ENCODE measurements around the gene RUSC1. TPM values are rescaled to one million over a fixed set of nuclear protein-coding genes. Genes with fewer than 3 reads are reported as not detected.

The RUSC1 gene
- total and polyA plus RNA-seq, 2 of the 8 experiments (the other 6 are each of a cell fraction or from before 2014, with no cell fraction given): 54.6 to 90.4 TPM

DNA sequence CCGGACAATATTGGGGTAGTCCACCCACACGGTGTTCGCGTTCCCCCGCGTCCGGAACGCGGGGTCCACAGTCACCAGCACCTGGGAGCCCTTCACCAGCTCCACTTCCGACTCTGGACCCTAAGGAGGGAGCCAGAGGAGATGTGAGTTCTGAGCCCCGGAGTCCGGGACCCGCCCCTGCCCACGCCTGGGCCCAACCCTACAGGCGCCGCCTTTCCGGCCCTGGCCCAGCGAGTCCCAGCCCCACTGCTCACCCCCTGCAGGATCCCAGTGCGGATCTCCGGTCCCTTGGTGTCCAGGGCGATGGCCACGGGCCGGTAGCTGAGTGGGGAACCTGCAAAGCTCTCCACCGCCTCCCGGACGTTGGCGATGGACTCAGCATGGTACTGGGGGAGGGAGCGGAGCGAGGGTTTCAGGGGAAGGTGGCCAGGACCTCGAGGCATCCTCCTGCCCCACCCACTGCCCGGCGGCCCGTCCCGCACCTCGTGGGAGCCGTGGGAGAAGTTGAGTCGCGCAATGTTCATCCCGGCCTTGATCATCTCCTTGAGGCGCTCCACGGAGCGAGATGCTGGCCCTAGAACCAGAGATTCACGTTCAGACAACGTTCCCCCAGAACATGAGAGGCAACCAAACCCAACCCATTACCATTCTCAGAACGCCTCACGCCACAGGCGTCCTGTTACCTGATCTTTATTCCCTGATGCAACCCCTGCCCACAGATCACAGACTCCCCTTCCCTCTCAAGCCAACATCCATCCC, 25.3 kb upstream of the RUSC1 start:
- peak in 1 of 2 experiments; percentile 87 for DNase-seq (ENCODE audit: low read depth in 1 of 2, low spot score in 2 of 2)
- TF ChIP-seq, protein P1, sequence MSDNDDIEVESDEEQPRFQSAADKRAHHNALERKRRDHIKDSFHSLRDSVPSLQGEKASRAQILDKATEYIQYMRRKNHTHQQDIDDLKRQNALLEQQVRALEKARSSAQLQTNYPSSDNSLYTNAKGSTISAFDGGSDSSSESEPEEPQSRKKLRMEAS (IDR thresholded peaks at IDR 0.05): peak; percentile 71
- TF ChIP-seq KDM5A (IDR thresholded peaks at IDR 0.05; ENCODE audit: low read length) (no peak), SIX5 (IDR thresholded peaks at IDR 0.05; ENCODE audit: low read depth, low read length) (no peak), JUND (IDR thresholded peaks at IDR 0.05; ENCODE audit: low read length) (no peak), RXRA (IDR thresholded peaks at IDR 0.05; ENCODE audit: insufficient read depth, low read depth, low read length) (no peak), RBBP5 (IDR thresholded peaks at IDR 0.05; ENCODE audit: borderline replicate concordance, low read depth, low read length) (peak; percentile 89), SUZ12 (IDR thresholded peaks at IDR 0.05; ENCODE audit: low read length) (no peak; the same call in 1 of the 2 replicates), BCL11A (IDR thresholded peaks at IDR 0.05; ENCODE audit: low read depth in 2 of 2, low read length in 2 of 2) (no peak), CBX8 (IDR thresholded peaks at IDR 0.05; ENCODE audit: borderline replicate concordance, low read depth, low read length) (no peak)
- TF ChIP-seq, protein P2, sequence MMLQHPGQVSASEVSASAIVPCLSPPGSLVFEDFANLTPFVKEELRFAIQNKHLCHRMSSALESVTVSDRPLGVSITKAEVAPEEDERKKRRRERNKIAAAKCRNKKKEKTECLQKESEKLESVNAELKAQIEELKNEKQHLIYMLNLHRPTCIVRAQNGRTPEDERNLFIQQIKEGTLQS (IDR thresholded peaks at IDR 0.05; ENCODE audit: insufficient read depth, low read depth, low read length): no peak

More for the DNA sequence above, 25.3 kb upstream of the RUSC1 start:
- Histone ChIP-seq H3K79me2 (ENCODE audit: control insufficient read depth in 1 of 2, insufficient read depth in 2 of 2, low read length in 2 of 2) (no peaks in the 10 kb centered on the region), H3K18ac (ENCODE audit: extremely low read depth, low read length) (peak overlapping the region; percentile 95), H2BK120ac (replicated peaks; ENCODE audit: low read depth, low read length) (peak overlapping the region; percentile 4), H4K5ac (ENCODE audit: insufficient read length, low read depth, low read length) (peak overlapping the region; percentile 54), H3K23me2 (ENCODE audit: low read depth, low read length) (peaks cover 5% of the 10 kb centered on the region; the same call in 1 of the 2 replicates), H3K27ac (ENCODE audit: low read depth, low read length) (no peak overlapping the region), H2BK15ac (ENCODE audit: low read length) (peak overlapping the region; percentile 88; the same call in 1 of the 2 replicates), H3K27me3 (replicated peaks in 1 of 4; ENCODE audit: control insufficient read depth in 3 of 4, extremely low read depth in 1 of 4, insufficient read depth in 3 of 4, low read length in 3 of 4) (peaks cover 0 to 23% (median 14%) of the 10 kb centered on the region in 4 experiments; a peak in 5 of 7 replicates), H4K91ac (replicated peaks; ENCODE audit: insufficient read length, low read length) (peak overlapping the region; percentile 97), H2AFZ (ENCODE audit: low read length) (peak overlapping the region; percentile 98), H3K4me3 (ENCODE audit: extremely low read depth in 1 of 4, insufficient read depth in 2 of 4, low read depth in 3 of 4, low read length in 4 of 4) (peak overlapping the region; percentile 52 to 89 (median 84)), H3K14ac (ENCODE audit: insufficient read length) (no peak overlapping the region), H2BK12ac (ENCODE audit: low read depth, low read length) (peak overlapping the region; percentile 93; the same call in 1 of the 2 replicates), H2BK20ac (ENCODE audit: low read length) (0 out of 2 replicates have a peak overlapping the region, but pooled peaks have one; percentile 61), H3K4me1 (replicated peaks in 1 of 4; ENCODE audit: control insufficient read depth in 3 of 4, insufficient read depth in 4 of 4, low read length in 3 of 4) (peaks cover 3 to 23% (median 10%) of the 10 kb centered on the region in 4 experiments; a peak in 6 of 7 replicates), H3K79me1 (ENCODE audit: low read depth, low read length) (no peaks in the 10 kb centered on the region), H3K4ac (replicated peaks; ENCODE audit: insufficient read length, low read depth, low read length) (peak overlapping the region; percentile 13), H2AK5ac (ENCODE audit: low read depth, low read length) (no peak overlapping the region), H3K9me3 (ENCODE audit: insufficient read depth in 2 of 2, low read depth in 1 of 2, low read length in 1 of 2) (no peaks in the 10 kb centered on the region), H2BK5ac (ENCODE audit: low read depth, low read length) (peak overlapping the region; percentile 56; the same call in 1 of the 2 replicates), H4K20me1 (replicated peaks in 1 of 2; ENCODE audit: control insufficient read depth in 1 of 2, insufficient read depth in 2 of 2, low read length in 2 of 2) (no peaks in the 10 kb centered on the region), H3K4me2 (ENCODE audit: insufficient read depth in 1 of 2, low read depth in 2 of 2, low read length in 2 of 2) (peak overlapping the region; percentile 88 to 95), H3K9ac (replicated peaks in 1 of 4; ENCODE audit: extremely low read depth in 1 of 4, low read depth in 3 of 4, low read length in 3 of 4) (peak overlapping the region in 3 of 4 experiments; percentile 25 to 29 (median 26); a peak in 5 of 7 replicates), H4K8ac (ENCODE audit: extremely low read depth, insufficient read depth, low read length) (peak overlapping the region; percentile 88), H3K56ac (replicated peaks; ENCODE audit: insufficient read length, low read depth, low read length) (peak overlapping the region; percentile 9), H3K23ac (ENCODE audit: insufficient read length) (no peak overlapping the region), H3K36me3 (ENCODE audit: control insufficient read depth in 2 of 4, insufficient read depth in 4 of 4, low read length in 3 of 4) (no peaks in the 10 kb centered on the region)
- no peak for FAIRE-seq
- ChIA-PET POLR2A (ENCODE audit: partially characterized antibody) (interaction anchor here (0.6 to 1.7 kb wide), 13 partner anchors 12 to 267 kb away, joined by 3 to 7 read pairs (median 4); partner anchors contain the start of genes ASH1L, CLK2, ENTREP3 and FDPS), CTCF (ENCODE audit: partially characterized antibody) (interaction anchor here (0.8 to 5.3 kb wide), 8 partner anchors 9 to 47 kb away, joined by 3 to 29 read pairs (median 4); partner anchors contain the start of genes FDPS and RUSC1)
- WGBS, 2 experiments (ENCODE audit: extremely low coverage in 1 of 2, insufficient coverage in 1 of 2, insufficient read length in 1 of 2, insufficient replicate concordance in 2 of 2, low coverage in 1 of 2, low lambda C conversion rate in 2 of 2, missing lambda C conversion rate in 1 of 2): 6% methylated on average over 42 of the region's 47 CpGs; no CpG with 5 or more reads in 1 of the 2 experiments
